Measurements from ENCODE around the gene DENND1B.

- TF ChIP-seq CTCF (IDR thresholded peaks at IDR 0.05) (no peak), POLR2A (IDR thresholded peaks at IDR 0.05) (no peak)
Measured at GRCh38 chr1:197557302-197557701, 218.0 kb downstream of the DENND1B start.
